HCT116 (cell line): ENCODE data around the gene CD300LB. TPM values are rescaled to one million over a fixed set of nuclear protein-coding genes. Genes with fewer than 3 reads are reported as not detected.

ENCODE experiments used
- ATAC-seq: fragments of 200-7000 bp; cut with Tn5 transposase; 2 replicates; pipeline ENCODE4 v1.9.1; 2020; ENCODE audit warnings: mild to moderate bottlenecking, moderate library complexity
- BruUV-seq: library from RNA; stranded (reverse); fragments of 400-500 nt; replicated peaks from 2 replicates; lab custom pipeline; 2021; lab: Mats Ljungman, UMichigan
- CTCF ChIA-PET: fragments of 300-600 bp; sonication (Branson Sonifier 250); formaldehyde crosslinking; loops from one replicate; lab custom pipeline; 2021; ENCODE audit warnings: antibody characterized with exemption; lab: Charles Lee
- POLR2A ChIA-PET: fragments of 300-600, 350-600 bp; sonication (Branson Sonifier 250); formaldehyde crosslinking; loops from one replicate; lab custom pipeline; 2021; ENCODE audit warnings: antibody characterized with exemption; lab: Charles Lee
- RAD21 ChIA-PET, 2 experiments: fragments of 300-600 bp; sonication (Branson Sonifier 250); formaldehyde crosslinking; loops; one replicate each; lab custom pipeline; 2023; ENCODE audit warnings: low total read pairs in 2 of 2; ENCODE audit not compliant: uncharacterized antibody in 2 of 2, unreplicated experiment in 2 of 2, low non-redundant PET in 1 of 2; lab: Charles Lee
- DNase-seq: peaks from one replicate; pipeline ENCODE4 v3.0.0-alpha.2; 2010; ENCODE audit warnings: low read depth, low spot score
- H2AFZ ChIP-seq: fragments of 200-600 bp; shearing (Covaris generic), sonication (generic); 2 replicates; pipeline ENCODE4 v1.6.1; 2017; ENCODE audit warnings: low read depth, mixed run types, mixed read lengths, antibody characterized with exemption, low read length; ENCODE audit not compliant: poor library complexity, severe bottlenecking
- H3K27ac ChIP-seq: 2 replicates; pipeline ENCODE4 v1.5.1; 2012; ENCODE audit warnings: low read depth, low read length
- H3K27me3 ChIP-seq: fragments of 200-600 bp; sonication (generic); 2 replicates; pipeline ENCODE4 v1.6.1; 2016; ENCODE audit warnings: mixed run types, low read length, mixed read lengths; ENCODE audit not compliant: insufficient read depth
- H3K36me3 ChIP-seq, 2 experiments: fragments of 200-500 bp in 1 of 2; fragments of 200-600 bp in 1 of 2; sonication (Bioruptor generic) in 1 of 2; sonication (generic) in 1 of 2; 2 replicates each; pipeline versions ENCODE4 v1.5.1 to v1.6.1; 2014 to 2016; ENCODE audit warnings: low read length in 2 of 2, inconsistent platforms in 1 of 2, mixed read lengths in 1 of 2, mixed run types in 1 of 2; ENCODE audit not compliant: insufficient read depth in 2 of 2, control insufficient read depth in 1 of 2
- H3K4me1 ChIP-seq, 2 experiments: fragments of 200-600 bp in 1 of 2; sonication (generic) in 1 of 2; 2 replicates each; pipeline versions ENCODE4 v1.5.1 to v1.6.1; 2012 to 2017; ENCODE audit warnings: low read length in 2 of 2, inconsistent platforms in 1 of 2, mild to moderate bottlenecking in 1 of 2, mixed read lengths in 1 of 2, mixed run types in 1 of 2, moderate library complexity in 1 of 2; ENCODE audit not compliant: insufficient read depth in 2 of 2, control insufficient read depth in 1 of 2
- H3K4me2 ChIP-seq: fragments of 200-600 bp; sonication (generic); 2 replicates; pipeline ENCODE4 v1.6.1; 2017; ENCODE audit warnings: mixed run types, low read length, mixed read lengths
- H3K4me3 ChIP-seq, 2 experiments: fragments of 200-600 bp in 1 of 2; sonication (generic) in 1 of 2; replicated peaks in 1 of 2; 2 replicates each; pipeline ENCODE4 v1.5.1; 2011 to 2016; ENCODE audit warnings: low read length in 2 of 2, control low read depth in 1 of 2, low read depth in 1 of 2, mild to moderate bottlenecking in 1 of 2, mixed read lengths in 1 of 2, mixed run types in 1 of 2
- H3K79me2 ChIP-seq: fragments of 200-600 bp; sonication (generic); 2 replicates; pipeline ENCODE4 v1.6.1; 2017; ENCODE audit warnings: mild to moderate bottlenecking, mixed run types, low read length, moderate library complexity, mixed read lengths; ENCODE audit not compliant: insufficient read depth
- H3K9ac ChIP-seq: fragments of 200-600 bp; sonication (generic); 2 replicates; pipeline ENCODE4 v1.6.1; 2016; ENCODE audit warnings: low read length, mixed read lengths
- H3K9me2 ChIP-seq: fragments of 200-600 bp; sonication (generic), shearing (Covaris generic); 2 replicates; pipeline ENCODE4 v1.6.1; 2017; ENCODE audit warnings: mixed run types, mild to moderate bottlenecking, moderate library complexity; ENCODE audit not compliant: insufficient read depth
- H3K9me3 ChIP-seq, 2 experiments: fragments of 200-500 bp in 1 of 2; fragments of 200-600 bp in 1 of 2; sonication (Bioruptor generic) in 1 of 2; sonication (generic) in 1 of 2; 2 replicates each; pipeline ENCODE4 v1.6.1; 2014 to 2017; ENCODE audit warnings: low read length in 2 of 2, mixed read lengths in 2 of 2, inconsistent platforms in 1 of 2, low read depth in 1 of 2, mild to moderate bottlenecking in 1 of 2, mixed run types in 1 of 2, moderate library complexity in 1 of 2; ENCODE audit not compliant: control insufficient read depth in 1 of 2, insufficient read depth in 1 of 2
- H4K20me1 ChIP-seq: fragments of 200-600 bp; sonication (generic), shearing (Covaris generic); 2 replicates; pipeline ENCODE4 v1.6.1; 2017; ENCODE audit warnings: mixed run types, mild to moderate bottlenecking, moderate library complexity; ENCODE audit not compliant: insufficient read depth
- CEBPB ChIP-seq: IDR thresholded peaks from 2 replicates; pipeline ENCODE4 v1.6.1; 2012; ENCODE audit warnings: low read depth
- EGR1 ChIP-seq: IDR thresholded peaks from 2 replicates; pipeline ENCODE4 v1.6.1; 2012; ENCODE audit warnings: low read depth
- ELF1 ChIP-seq: IDR thresholded peaks from 2 replicates; pipeline ENCODE4 v1.6.1; 2012; ENCODE audit warnings: low read depth, borderline replicate concordance
- EZH2 ChIP-seq: fragments of 200-600 bp; sonication (generic); IDR thresholded peaks from 2 replicates; pipeline ENCODE4 v1.6.1; 2017; ENCODE audit warnings: antibody characterized with exemption, mixed run types
- FOSL1 ChIP-seq: IDR thresholded peaks from 2 replicates; pipeline ENCODE4 v1.6.1; 2012; ENCODE audit warnings: low read depth
- JUND ChIP-seq: IDR thresholded peaks from 2 replicates; pipeline ENCODE4 v1.6.1; 2012
- POLR2A ChIP-seq: IDR thresholded peaks from 2 replicates; pipeline ENCODE4 v1.7.0; 2011; ENCODE audit warnings: borderline replicate concordance; ENCODE audit not compliant: insufficient read depth, insufficient read length; ENCODE audit errors: extremely low read depth
- POLR2AphosphoS5 ChIP-seq: IDR thresholded peaks from 2 replicates; pipeline ENCODE4 v1.6.1; 2011; ENCODE audit warnings: mild to moderate bottlenecking, low read depth, low read length, moderate library complexity
- RAD21 ChIP-seq: IDR thresholded peaks from 2 replicates; pipeline ENCODE4 v1.6.1; 2012; ENCODE audit warnings: low read depth, mild to moderate bottlenecking
- YY1 ChIP-seq: IDR thresholded peaks from 2 replicates; pipeline ENCODE4 v1.6.1; 2011; ENCODE audit warnings: low read length, low read depth, moderate library complexity, mild to moderate bottlenecking; ENCODE audit not compliant: insufficient replicate concordance; ENCODE audit errors: extremely low read depth
- intact Hi-C: fragments of 100-400 bp; cut with micrococcal nuclease; formaldehyde crosslinking; loops from 2 replicates; pipeline ENCODE4 v1.10.0; 2022
- total RNA-seq: library from RNA; stranded (reverse); gene quantifications from one replicate; pipeline ENCODE4 v1.2.1, GENCODE V29; 2021; ENCODE audit not compliant: unreplicated experiment
- TF ChIP-seq, protein P1 (sequence below): IDR thresholded peaks from 2 replicates; pipeline ENCODE4 v1.6.1; 2012; ENCODE audit warnings: low read depth
- TF ChIP-seq, protein P2 (sequence below), 3 experiments: fragments of 200-600 bp in 1 of 3; sonication (generic) in 1 of 3; IDR thresholded peaks in 2 of 3; conservative IDR thresholded peaks in 1 of 3; 2 replicates each; pipeline ENCODE4 v1.5.1; 2012 to 2017; ENCODE audit warnings: low read depth in 2 of 3, low read length in 2 of 3, antibody characterized with exemption in 1 of 3, borderline replicate concordance in 1 of 3, control low read depth in 1 of 3, mild to moderate bottlenecking in 1 of 3, mixed read lengths in 1 of 3, mixed run types in 1 of 3, moderate library complexity in 1 of 3; ENCODE audit not compliant: insufficient read depth in 1 of 3
- TF ChIP-seq, protein P3 (sequence below): IDR thresholded peaks from 2 replicates; pipeline ENCODE4 v1.6.1; 2011; ENCODE audit warnings: mild to moderate bottlenecking, low read length, moderate library complexity; ENCODE audit not compliant: insufficient replicate concordance; ENCODE audit errors: extremely low read depth
- TF ChIP-seq, protein P4 (sequence below): IDR thresholded peaks from 2 replicates; pipeline ENCODE4 v1.6.1; 2012

CD300LB gene
- total RNA-seq, 1 experiment from 2014 or later: not detected

DNA sequence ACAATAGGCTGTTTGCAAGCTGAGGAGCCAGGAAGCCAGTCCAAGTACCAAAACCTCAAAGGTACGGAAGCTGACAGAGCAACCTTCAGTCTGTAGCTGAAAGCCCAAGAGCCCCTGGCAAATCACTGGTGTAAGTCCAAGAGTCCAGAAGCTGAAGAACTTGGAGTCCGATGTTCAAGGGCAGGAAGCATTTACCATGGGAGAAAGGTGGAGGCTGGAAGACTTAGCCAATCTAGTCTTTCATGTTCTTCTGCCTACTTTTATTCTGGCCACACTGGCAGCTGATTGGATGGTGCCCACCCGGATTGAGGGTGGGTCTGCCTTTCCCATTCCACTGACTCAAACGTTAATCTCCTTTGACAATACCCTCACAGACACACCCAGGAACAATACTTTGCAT lies 15.3 kb downstream of the CD300LB start:
- H3K9me3 ChIP-seq: peaks cover 0 to 11% of the 10 kb centered on the region in 2 experiments; a peak in 1 of 4 replicates
- H4K20me1 ChIP-seq: no peaks in the 10 kb centered on the region
- H3K9ac ChIP-seq: no peak overlapping the region
- ChIA-PET POLR2A (no interaction called here), RAD21 (no interaction called here), CTCF (no interaction called here)
- H2AFZ ChIP-seq: no peak overlapping the region
- H3K4me2 ChIP-seq: no peak overlapping the region
- intact Hi-C loops: no loop called here
- H3K27ac ChIP-seq: no peak overlapping the region
- DNase-seq: no peak
- H3K4me1 ChIP-seq: peaks cover 0 to 15% of the 10 kb centered on the region in 2 experiments; a peak in 2 of 4 replicates
- TF ChIP-seq POLR2A (no peak), FOSL1 (no peak), ELF1 (no peak), CEBPB (no peak), EGR1 (no peak), JUND (no peak), RAD21 (no peak), YY1 (no peak), EZH2 (no peak), POLR2AphosphoS5 (no peak)
- TF ChIP-seq, protein P1, sequence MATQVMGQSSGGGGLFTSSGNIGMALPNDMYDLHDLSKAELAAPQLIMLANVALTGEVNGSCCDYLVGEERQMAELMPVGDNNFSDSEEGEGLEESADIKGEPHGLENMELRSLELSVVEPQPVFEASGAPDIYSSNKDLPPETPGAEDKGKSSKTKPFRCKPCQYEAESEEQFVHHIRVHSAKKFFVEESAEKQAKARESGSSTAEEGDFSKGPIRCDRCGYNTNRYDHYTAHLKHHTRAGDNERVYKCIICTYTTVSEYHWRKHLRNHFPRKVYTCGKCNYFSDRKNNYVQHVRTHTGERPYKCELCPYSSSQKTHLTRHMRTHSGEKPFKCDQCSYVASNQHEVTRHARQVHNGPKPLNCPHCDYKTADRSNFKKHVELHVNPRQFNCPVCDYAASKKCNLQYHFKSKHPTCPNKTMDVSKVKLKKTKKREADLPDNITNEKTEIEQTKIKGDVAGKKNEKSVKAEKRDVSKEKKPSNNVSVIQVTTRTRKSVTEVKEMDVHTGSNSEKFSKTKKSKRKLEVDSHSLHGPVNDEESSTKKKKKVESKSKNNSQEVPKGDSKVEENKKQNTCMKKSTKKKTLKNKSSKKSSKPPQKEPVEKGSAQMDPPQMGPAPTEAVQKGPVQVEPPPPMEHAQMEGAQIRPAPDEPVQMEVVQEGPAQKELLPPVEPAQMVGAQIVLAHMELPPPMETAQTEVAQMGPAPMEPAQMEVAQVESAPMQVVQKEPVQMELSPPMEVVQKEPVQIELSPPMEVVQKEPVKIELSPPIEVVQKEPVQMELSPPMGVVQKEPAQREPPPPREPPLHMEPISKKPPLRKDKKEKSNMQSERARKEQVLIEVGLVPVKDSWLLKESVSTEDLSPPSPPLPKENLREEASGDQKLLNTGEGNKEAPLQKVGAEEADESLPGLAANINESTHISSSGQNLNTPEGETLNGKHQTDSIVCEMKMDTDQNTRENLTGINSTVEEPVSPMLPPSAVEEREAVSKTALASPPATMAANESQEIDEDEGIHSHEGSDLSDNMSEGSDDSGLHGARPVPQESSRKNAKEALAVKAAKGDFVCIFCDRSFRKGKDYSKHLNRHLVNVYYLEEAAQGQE: no peak
- TF ChIP-seq, protein P2, sequence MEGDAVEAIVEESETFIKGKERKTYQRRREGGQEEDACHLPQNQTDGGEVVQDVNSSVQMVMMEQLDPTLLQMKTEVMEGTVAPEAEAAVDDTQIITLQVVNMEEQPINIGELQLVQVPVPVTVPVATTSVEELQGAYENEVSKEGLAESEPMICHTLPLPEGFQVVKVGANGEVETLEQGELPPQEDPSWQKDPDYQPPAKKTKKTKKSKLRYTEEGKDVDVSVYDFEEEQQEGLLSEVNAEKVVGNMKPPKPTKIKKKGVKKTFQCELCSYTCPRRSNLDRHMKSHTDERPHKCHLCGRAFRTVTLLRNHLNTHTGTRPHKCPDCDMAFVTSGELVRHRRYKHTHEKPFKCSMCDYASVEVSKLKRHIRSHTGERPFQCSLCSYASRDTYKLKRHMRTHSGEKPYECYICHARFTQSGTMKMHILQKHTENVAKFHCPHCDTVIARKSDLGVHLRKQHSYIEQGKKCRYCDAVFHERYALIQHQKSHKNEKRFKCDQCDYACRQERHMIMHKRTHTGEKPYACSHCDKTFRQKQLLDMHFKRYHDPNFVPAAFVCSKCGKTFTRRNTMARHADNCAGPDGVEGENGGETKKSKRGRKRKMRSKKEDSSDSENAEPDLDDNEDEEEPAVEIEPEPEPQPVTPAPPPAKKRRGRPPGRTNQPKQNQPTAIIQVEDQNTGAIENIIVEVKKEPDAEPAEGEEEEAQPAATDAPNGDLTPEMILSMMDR (IDR thresholded peaks at IDR 0.05 in 2 of 3, conservative IDR thresholded peaks at IDR 0.05 in 1 of 3; ENCODE audit: borderline replicate concordance in 1 of 3, insufficient read depth in 1 of 3, low read depth in 2 of 3, low read length in 2 of 3): no peak
- TF ChIP-seq, protein P3, sequence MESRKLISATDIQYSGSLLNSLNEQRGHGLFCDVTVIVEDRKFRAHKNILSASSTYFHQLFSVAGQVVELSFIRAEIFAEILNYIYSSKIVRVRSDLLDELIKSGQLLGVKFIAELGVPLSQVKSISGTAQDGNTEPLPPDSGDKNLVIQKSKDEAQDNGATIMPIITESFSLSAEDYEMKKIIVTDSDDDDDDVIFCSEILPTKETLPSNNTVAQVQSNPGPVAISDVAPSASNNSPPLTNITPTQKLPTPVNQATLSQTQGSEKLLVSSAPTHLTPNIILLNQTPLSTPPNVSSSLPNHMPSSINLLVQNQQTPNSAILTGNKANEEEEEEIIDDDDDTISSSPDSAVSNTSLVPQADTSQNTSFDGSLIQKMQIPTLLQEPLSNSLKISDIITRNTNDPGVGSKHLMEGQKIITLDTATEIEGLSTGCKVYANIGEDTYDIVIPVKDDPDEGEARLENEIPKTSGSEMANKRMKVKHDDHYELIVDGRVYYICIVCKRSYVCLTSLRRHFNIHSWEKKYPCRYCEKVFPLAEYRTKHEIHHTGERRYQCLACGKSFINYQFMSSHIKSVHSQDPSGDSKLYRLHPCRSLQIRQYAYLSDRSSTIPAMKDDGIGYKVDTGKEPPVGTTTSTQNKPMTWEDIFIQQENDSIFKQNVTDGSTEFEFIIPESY: no peak
- TF ChIP-seq, protein P4, sequence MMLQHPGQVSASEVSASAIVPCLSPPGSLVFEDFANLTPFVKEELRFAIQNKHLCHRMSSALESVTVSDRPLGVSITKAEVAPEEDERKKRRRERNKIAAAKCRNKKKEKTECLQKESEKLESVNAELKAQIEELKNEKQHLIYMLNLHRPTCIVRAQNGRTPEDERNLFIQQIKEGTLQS: no peak
- H3K27me3 ChIP-seq: no peaks in the 10 kb centered on the region; the same call in 1 of the 2 replicates
- no peaks in the 10 kb centered on the region for H3K9me2 ChIP-seq
- H3K4me3 ChIP-seq: no peak overlapping the region
- no peaks in the 10 kb centered on the region for H3K36me3 ChIP-seq
- no peaks in the 10 kb centered on the region for H3K79me2 ChIP-seq
- ATAC-seq: no peak
- no TSS peak for BruUV-seq
